A549 (cell line): Measurements from ENCODE around the gene TNS1. TPM values are rescaled to one million over a fixed set of nuclear protein-coding genes. Genes with fewer than 3 reads are reported as not detected.

ENCODE experiments used
- ATAC-seq, 2 experiments: fragments of 200-7000 bp in 1 of 2; fragments of >200 bp in 1 of 2; cut with Nextera tagmentation in 1 of 2; cut with Tn5 transposase in 1 of 2; 3 replicates each; pipeline versions ENCODE4 v1.8.0 to v1.9.1; 2018 to 2020; ENCODE audit warnings: mild to moderate bottlenecking in 1 of 2, moderate library complexity in 1 of 2
- CTCF ChIA-PET: fragments of 300-600 bp; sonication (Branson Sonifier 250); formaldehyde crosslinking; extraction: SDS; loops from one replicate; lab custom pipeline; 2021; ENCODE audit warnings: antibody characterized with exemption, inconsistent platforms; lab: Yijun Ruan, JAX
- POLR2A ChIA-PET: fragments of 350-600 bp; formaldehyde crosslinking; extraction: SDS; loops from one replicate; lab custom pipeline; 2021; ENCODE audit warnings: antibody characterized with exemption, inconsistent platforms; lab: Yijun Ruan, JAX
- DNase-seq, 2 experiments: peaks; one replicate each; pipeline versions ENCODE4 v3.0.0 to v3.0.0-alpha.2; 2011 to 2016; ENCODE audit warnings: low read depth in 1 of 2, low spot score in 1 of 2
- FAIRE-seq: peaks from 2 replicates; lab custom pipeline; 2011; peaks lifted over from hg19 to GRCh38; lab: Jason Lieb, UNC
- H3K27ac ChIP-seq, 2 experiments: fragments of >200 bp; sonication (Bioruptor Twin); formaldehyde crosslinking; 3 replicates each; pipeline ENCODE4 v1.5.1; 2016 to 2017
- H3K4me1 ChIP-seq: fragments of >200 bp; sonication (Bioruptor Twin); formaldehyde crosslinking; 3 replicates; pipeline ENCODE4 v1.6.1; 2016
- H3K4me2 ChIP-seq: fragments of >200 bp; sonication (Bioruptor Twin); formaldehyde crosslinking; 3 replicates; pipeline ENCODE4 v1.6.1; 2016
- H3K4me3 ChIP-seq: fragments of >200 bp; sonication (Bioruptor Twin); formaldehyde crosslinking; 3 replicates; pipeline ENCODE4 v1.5.1; 2016
- H3K9me3 ChIP-seq: fragments of >200 bp; sonication (Bioruptor Twin); formaldehyde crosslinking; 3 replicates; pipeline ENCODE4 v1.6.1; 2016
- ATOH8 ChIP-seq: fragments of 250-450 bp; sonication (Bioruptor Pico); IDR thresholded peaks from 2 replicates; pipeline ENCODE4 v1.5.0; 2020; ENCODE audit warnings: low read depth, mild to moderate bottlenecking, moderate library complexity
- CEBPB ChIP-seq, 2 experiments: fragments of >200 bp in 1 of 2; sonication (Bioruptor Twin) in 1 of 2; formaldehyde crosslinking in 1 of 2; IDR thresholded peaks; 2 replicates each; pipeline ENCODE4 v1.6.1; 2012 to 2016
- CHD2 ChIP-seq: fragments of 150-350 bp; IDR thresholded peaks from 2 replicates; pipeline ENCODE4 v1.6.1; 2014; ENCODE audit warnings: low read length; ENCODE audit not compliant: partially characterized antibody
- EHF ChIP-seq: fragments of 250-450 bp; sonication (Bioruptor Pico); IDR thresholded peaks from 2 replicates; pipeline ENCODE4 v1.5.0; 2020; ENCODE audit warnings: mild to moderate bottlenecking
- FOXS1 ChIP-seq: fragments of 250-450 bp; sonication (Bioruptor Pico); IDR thresholded peaks from 2 replicates; pipeline ENCODE4 v1.5.0; 2020; ENCODE audit warnings: mild to moderate bottlenecking, moderate library complexity
- GATA3 ChIP-seq: IDR thresholded peaks from 2 replicates; pipeline ENCODE4 v1.6.1; 2012; ENCODE audit warnings: borderline replicate concordance
- JUNB ChIP-seq: fragments of >200 bp; sonication (Bioruptor Twin); formaldehyde crosslinking; IDR thresholded peaks from 2 replicates; pipeline ENCODE4 v1.6.1; 2016
- MYC ChIP-seq: IDR thresholded peaks from 2 replicates; pipeline ENCODE4 v1.6.1; 2012; ENCODE audit warnings: mild to moderate bottlenecking, inconsistent platforms, low read length, improper control_type of control experiment, borderline replicate concordance
- NPAS2 ChIP-seq: fragments of 250-450 bp; sonication (Bioruptor Pico); IDR thresholded peaks from 2 replicates; pipeline ENCODE4 v1.8.0; 2022; ENCODE audit warnings: mild to moderate bottlenecking, moderate library complexity, borderline replicate concordance
- PHF8 ChIP-seq: fragments of 200-600 bp; sonication (generic); IDR thresholded peaks from 2 replicates; pipeline ENCODE4 v1.6.1; 2016; ENCODE audit warnings: low read depth, mild to moderate bottlenecking, antibody characterized with exemption, moderate library complexity, borderline replicate concordance
- ZFP36 ChIP-seq: fragments of 450-650 bp; IDR thresholded peaks from 2 replicates; pipeline ENCODE4 v1.6.1; 2014; ENCODE audit warnings: borderline replicate concordance; ENCODE audit not compliant: partially characterized antibody
- ZSCAN20 ChIP-seq: fragments of 250-450 bp; sonication (Bioruptor Pico); IDR thresholded peaks from 2 replicates; pipeline ENCODE4 v1.8.0; 2022; ENCODE audit warnings: mild to moderate bottlenecking, moderate library complexity
- WGBS: methylation state at CpG from one replicate; pipeline ENCODE4 v1.1.6; 2017; ENCODE audit errors: missing lambda C conversion rate; 5-methylcytosine and 5-hydroxymethylcytosine counted together
- polyA plus RNA-seq, 4 experiments: library from polyadenylated mRNA; depleted of rRNA in 3 of 4; stranded (reverse); fragments of >200 nt; fragmentation: RNase III in 1 of 4; extraction: RNeasy Plus Mini Kit Qiagen cat#74134 plus additional on column Dnase treatment in 1 of 4; gene quantifications; 2 replicates in 3 of 4; 3 replicates in 1 of 4; pipeline ENCODE4 v1.2.3, GENCODE V29; 2011 to 2017
- TF ChIP-seq, protein P1 (sequence below): fragments of >200 bp; sonication (Bioruptor Twin); formaldehyde crosslinking; IDR thresholded peaks from 2 replicates; pipeline ENCODE4 v1.6.1; 2016
- TF ChIP-seq, protein P2 (sequence below): IDR thresholded peaks from 2 replicates; pipeline ENCODE4 v1.6.1; 2012
- TF ChIP-seq, protein P3 (sequence below): fragments of >200 bp; sonication (Bioruptor Twin); formaldehyde crosslinking; IDR thresholded peaks from 3 replicates; pipeline ENCODE4 v1.5.1; 2016
- TF ChIP-seq, protein P4 (sequence below): IDR thresholded peaks from 2 replicates; pipeline ENCODE4 v1.6.1; 2012
- TF ChIP-seq, protein P5 (sequence below): fragments of 200-600 bp; sonication (generic); IDR thresholded peaks from 2 replicates; pipeline ENCODE4 v1.6.1; 2016; ENCODE audit warnings: antibody characterized with exemption, mild to moderate bottlenecking, moderate library complexity

TNS1 gene
- polyA plus RNA-seq, 2 of the 4 experiments (the other 2 are of a cell fraction) = 4.9 to 10.6 TPM

DNA sequence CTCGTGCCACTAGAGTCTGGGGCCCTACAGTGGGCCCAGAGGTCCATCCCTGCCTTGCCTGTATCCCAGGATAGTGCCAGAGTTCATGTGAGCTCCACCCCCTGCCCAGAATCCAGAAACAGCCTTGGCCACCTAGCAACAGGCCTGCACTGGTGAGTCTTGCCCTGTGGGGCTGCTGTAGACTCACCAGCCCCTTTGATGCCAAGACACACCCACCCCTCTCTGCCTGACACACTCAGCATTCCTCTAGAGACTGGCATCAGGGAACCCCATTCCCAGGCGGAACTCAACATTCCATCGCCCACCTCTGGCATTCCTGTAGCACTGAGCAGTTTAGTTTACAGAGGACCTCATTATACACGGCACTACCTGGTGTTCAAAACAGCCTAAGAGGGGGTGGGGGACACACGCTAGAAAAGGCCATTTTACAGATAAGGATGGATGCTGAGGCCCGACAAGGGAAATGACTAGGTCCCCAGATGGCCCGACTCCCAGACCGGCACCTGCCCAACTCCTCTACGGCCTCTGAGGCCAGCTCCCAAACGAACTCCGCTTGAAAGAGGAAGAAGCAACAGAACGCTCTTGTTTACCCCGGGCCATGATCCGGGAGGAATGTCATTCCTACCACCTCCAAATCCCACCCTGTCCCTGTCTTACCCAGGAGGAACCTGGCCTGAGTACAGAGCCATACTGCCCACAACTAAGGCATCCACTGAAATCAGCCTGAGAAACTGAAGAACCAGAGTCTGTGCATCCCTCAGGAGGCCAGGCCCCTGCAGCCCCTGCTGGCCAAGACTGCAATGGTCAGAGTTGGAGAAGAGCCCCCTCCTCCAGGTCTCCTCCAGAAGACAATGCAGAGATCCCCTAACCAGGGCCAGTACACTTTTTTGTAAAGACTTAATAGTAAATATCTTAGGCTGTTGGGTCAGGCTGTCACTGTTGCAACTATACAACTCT is 180.2 kb downstream of the TNS1 start:
- WGBS = 84% methylated on average over 14 of the region's 14 CpGs
- CTCF ChIA-PET = interaction anchor here (0.7 to 1.4 kb wide), 2 partner anchors 33 to 34 kb away, joined by 3 read pairs; no protein-coding TSS in a partner anchor
- TF ChIP-seq CEBPB (IDR thresholded peaks at IDR 0.05) (no peak), JUNB (no peak), GATA3 (no peak), ATOH8 (no peak), CHD2 (no peak), NPAS2 (CRISPR knock-in tag) (no peak), FOXS1 (CRISPR knock-in tag) (no peak), ZSCAN20 (CRISPR knock-in tag) (no peak), MYC (no peak), ZFP36 (no peak), EHF (CRISPR knock-in tag) (no peak), PHF8 (no peak)
- TF ChIP-seq, protein P1, sequence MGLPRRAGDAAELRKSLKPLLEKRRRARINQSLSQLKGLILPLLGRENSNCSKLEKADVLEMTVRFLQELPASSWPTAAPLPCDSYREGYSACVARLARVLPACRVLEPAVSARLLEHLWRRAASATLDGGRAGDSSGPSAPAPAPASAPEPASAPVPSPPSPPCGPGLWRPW = no peak
- TF ChIP-seq, protein P2, sequence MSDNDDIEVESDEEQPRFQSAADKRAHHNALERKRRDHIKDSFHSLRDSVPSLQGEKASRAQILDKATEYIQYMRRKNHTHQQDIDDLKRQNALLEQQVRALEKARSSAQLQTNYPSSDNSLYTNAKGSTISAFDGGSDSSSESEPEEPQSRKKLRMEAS = no peak
- TF ChIP-seq, protein P3, sequence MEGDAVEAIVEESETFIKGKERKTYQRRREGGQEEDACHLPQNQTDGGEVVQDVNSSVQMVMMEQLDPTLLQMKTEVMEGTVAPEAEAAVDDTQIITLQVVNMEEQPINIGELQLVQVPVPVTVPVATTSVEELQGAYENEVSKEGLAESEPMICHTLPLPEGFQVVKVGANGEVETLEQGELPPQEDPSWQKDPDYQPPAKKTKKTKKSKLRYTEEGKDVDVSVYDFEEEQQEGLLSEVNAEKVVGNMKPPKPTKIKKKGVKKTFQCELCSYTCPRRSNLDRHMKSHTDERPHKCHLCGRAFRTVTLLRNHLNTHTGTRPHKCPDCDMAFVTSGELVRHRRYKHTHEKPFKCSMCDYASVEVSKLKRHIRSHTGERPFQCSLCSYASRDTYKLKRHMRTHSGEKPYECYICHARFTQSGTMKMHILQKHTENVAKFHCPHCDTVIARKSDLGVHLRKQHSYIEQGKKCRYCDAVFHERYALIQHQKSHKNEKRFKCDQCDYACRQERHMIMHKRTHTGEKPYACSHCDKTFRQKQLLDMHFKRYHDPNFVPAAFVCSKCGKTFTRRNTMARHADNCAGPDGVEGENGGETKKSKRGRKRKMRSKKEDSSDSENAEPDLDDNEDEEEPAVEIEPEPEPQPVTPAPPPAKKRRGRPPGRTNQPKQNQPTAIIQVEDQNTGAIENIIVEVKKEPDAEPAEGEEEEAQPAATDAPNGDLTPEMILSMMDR = no peak
- TF ChIP-seq, protein P4, sequence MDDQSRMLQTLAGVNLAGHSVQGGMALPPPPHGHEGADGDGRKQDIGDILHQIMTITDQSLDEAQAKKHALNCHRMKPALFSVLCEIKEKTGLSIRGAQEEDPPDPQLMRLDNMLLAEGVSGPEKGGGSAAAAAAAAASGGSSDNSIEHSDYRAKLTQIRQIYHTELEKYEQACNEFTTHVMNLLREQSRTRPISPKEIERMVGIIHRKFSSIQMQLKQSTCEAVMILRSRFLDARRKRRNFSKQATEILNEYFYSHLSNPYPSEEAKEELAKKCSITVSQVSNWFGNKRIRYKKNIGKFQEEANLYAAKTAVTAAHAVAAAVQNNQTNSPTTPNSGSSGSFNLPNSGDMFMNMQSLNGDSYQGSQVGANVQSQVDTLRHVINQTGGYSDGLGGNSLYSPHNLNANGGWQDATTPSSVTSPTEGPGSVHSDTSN = no peak
- TF ChIP-seq, protein P5, sequence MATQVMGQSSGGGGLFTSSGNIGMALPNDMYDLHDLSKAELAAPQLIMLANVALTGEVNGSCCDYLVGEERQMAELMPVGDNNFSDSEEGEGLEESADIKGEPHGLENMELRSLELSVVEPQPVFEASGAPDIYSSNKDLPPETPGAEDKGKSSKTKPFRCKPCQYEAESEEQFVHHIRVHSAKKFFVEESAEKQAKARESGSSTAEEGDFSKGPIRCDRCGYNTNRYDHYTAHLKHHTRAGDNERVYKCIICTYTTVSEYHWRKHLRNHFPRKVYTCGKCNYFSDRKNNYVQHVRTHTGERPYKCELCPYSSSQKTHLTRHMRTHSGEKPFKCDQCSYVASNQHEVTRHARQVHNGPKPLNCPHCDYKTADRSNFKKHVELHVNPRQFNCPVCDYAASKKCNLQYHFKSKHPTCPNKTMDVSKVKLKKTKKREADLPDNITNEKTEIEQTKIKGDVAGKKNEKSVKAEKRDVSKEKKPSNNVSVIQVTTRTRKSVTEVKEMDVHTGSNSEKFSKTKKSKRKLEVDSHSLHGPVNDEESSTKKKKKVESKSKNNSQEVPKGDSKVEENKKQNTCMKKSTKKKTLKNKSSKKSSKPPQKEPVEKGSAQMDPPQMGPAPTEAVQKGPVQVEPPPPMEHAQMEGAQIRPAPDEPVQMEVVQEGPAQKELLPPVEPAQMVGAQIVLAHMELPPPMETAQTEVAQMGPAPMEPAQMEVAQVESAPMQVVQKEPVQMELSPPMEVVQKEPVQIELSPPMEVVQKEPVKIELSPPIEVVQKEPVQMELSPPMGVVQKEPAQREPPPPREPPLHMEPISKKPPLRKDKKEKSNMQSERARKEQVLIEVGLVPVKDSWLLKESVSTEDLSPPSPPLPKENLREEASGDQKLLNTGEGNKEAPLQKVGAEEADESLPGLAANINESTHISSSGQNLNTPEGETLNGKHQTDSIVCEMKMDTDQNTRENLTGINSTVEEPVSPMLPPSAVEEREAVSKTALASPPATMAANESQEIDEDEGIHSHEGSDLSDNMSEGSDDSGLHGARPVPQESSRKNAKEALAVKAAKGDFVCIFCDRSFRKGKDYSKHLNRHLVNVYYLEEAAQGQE = no peak
- TF ChIP-seq, all 56 proteins: peak for 0
- H3K27ac ChIP-seq = no peak overlapping the region
- FAIRE-seq (no peak), DNase-seq (no peak), ATAC-seq (peak in 1 of 2 experiments; percentile 45; a peak in 3 of 6 replicates)
- H3K4me1 ChIP-seq = no peaks in the 10 kb centered on the region
- H3K4me3 ChIP-seq = no peak overlapping the region
- H3K4me2 ChIP-seq = no peak overlapping the region
- POLR2A ChIA-PET = no interaction called here
- no peaks in the 10 kb centered on the region for H3K9me3 ChIP-seq
